DMS114 treated with DMSO at 0.1 percent for 48 hours (cell line): Measurements from ENCODE around the gene CRTC1.
A peak's percentile ranks its signal among the peaks of the same experiment; 100 is the strongest.

Source experiments
- DNase-seq: peaks from one replicate; lab custom pipeline; 2025; ENCODE audit not compliant: unreplicated experiment; lab: John Stamatoyannopoulos, UW

The CRTC1 gene, protein sequence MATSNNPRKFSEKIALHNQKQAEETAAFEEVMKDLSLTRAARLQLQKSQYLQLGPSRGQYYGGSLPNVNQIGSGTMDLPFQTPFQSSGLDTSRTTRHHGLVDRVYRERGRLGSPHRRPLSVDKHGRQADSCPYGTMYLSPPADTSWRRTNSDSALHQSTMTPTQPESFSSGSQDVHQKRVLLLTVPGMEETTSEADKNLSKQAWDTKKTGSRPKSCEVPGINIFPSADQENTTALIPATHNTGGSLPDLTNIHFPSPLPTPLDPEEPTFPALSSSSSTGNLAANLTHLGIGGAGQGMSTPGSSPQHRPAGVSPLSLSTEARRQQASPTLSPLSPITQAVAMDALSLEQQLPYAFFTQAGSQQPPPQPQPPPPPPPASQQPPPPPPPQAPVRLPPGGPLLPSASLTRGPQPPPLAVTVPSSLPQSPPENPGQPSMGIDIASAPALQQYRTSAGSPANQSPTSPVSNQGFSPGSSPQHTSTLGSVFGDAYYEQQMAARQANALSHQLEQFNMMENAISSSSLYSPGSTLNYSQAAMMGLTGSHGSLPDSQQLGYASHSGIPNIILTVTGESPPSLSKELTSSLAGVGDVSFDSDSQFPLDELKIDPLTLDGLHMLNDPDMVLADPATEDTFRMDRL

DNA sequence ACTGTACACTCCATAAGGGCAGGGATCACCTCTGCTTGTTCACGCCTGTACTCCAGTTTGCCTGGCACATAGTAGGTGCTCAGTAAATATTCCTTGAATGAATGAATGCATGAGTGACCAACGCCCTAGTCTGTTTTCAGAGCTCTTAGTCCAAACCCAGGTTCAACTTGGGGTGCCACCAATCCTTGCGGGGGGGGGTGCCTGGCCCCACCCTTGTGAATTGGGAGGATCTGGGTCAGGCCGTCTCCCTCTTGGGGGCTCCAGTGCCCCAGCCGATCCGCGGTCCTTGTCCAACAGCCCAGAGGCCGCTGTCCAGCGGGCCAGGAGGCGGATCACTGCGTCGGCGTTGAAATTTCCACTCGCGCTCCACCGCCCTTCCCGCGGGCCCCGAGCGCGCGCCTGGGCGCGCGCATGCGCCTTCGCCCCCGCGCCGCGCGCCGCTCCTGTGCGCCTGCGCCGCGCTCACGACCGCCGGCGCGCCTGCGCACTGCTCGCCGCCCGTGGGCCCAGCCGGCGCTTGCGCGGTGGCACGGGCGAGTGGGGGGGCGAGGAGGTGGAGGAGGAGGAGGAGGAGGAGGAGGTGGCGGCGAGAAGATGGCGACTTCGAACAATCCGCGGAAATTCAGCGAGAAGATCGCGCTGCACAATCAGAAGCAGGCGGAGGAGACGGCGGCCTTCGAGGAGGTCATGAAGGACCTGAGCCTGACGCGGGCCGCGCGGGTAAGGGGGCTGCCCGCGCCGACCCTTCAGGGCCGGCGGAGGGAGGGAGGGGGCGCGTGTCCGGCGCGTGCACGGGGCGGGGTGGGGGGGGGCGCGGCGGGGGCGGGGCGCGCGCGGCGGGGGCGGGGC, at the start of gene CRTC1:
CRTC1 (plus strand) TSS at position 572 of the 849 bp plus-strand sequence; CDS start at position 595, 23 bp downstream.
- DNase-seq: peak; percentile 79

GRCh38 chr19:18634612-18635297, 48.7 kb upstream of the CRTC1 start:
- no peak for DNase-seq

- no peak for DNase-seq
Observed at GRCh38 chr19:18635831-18636182, 47.7 kb upstream of the CRTC1 start.

DNA sequence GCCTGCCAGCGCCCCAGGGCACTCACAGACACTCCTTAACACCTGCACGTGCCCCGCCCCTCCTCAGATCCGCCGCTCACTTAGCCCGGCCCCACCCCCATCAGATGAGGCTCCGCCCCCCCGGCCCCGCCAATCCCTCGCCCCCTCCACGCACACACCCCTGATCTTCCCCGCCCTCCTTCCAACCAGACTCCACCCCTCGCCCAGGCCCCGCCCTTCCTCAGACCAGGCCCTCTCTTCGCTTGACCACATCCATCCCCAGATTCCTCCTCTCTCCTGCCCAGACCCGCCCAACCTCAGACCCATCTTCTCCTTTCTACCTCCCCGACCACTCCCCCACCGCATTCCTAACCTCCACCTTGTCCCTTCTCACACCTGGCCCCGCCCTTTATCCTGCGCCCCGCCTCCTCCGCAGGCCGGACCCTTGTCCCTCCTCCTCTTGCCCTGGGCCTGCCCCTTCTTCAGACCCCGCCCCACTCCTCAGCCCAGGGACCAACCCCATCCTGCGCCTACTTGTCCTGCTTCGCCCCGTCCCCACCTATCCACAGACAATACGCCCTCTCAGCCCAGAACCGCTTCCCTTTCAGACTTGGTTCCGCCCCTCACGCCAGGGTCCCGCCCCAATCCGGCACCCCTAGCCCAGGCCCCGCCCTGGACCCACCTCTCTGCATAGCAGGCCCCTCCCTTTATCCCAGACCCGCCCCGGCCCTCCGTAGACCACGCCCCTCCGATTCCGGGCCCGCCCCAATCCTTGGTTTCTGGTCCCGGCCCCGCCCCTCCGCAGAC, 47.1 kb upstream of the CRTC1 start:
- peak; percentile 91 for DNase-seq

DNA sequence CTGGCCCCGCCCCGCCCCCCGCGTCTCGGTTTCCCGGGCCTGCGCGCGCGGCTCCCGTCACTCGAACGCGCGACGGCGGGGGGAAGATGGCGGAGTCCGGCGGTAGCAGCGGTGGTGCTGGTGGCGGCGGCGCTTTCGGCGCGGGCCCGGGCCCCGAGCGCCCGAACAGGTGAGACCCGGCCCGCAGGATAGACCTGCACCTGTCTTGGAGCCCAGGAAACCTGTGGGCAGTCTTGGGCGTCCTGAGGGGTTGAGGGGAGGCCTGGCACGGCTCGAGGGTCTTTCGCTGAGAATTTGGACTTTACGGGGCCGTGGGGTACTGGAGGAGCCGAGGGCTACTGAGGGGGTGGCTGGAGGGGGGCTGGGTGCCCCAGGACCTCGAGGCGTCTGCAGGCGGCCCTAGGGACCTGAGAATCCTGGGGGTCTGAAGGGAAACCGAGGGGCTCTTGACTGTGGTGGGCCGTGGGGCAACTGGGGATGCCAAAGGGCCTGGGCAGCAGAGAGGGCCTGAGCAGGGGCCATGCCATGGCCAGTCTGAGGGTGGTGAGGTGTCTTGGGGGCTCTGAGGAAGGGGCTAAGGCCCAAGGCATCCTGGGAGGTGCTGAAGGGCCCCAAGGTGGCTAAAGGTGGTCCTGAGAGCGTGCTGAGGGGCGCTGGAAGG, 46.4 kb upstream of the CRTC1 start, which contains the start of gene KLHL26:
KLHL26 (plus strand) TSS at position 60 of the 661 bp plus-strand sequence; CDS start at position 87, 27 bp downstream.
- no peak for DNase-seq

GRCh38 chr19:18637673-18638630, 45.5 kb upstream of the CRTC1 start:
- DNase-seq: no peak

GRCh38 chr19:18639706-18640243, 43.7 kb upstream of the CRTC1 start:
- DNase-seq: no peak

GRCh38 chr19:18644196-18645034, 39.1 kb upstream of the CRTC1 start:
- DNase-seq: no peak

DNA sequence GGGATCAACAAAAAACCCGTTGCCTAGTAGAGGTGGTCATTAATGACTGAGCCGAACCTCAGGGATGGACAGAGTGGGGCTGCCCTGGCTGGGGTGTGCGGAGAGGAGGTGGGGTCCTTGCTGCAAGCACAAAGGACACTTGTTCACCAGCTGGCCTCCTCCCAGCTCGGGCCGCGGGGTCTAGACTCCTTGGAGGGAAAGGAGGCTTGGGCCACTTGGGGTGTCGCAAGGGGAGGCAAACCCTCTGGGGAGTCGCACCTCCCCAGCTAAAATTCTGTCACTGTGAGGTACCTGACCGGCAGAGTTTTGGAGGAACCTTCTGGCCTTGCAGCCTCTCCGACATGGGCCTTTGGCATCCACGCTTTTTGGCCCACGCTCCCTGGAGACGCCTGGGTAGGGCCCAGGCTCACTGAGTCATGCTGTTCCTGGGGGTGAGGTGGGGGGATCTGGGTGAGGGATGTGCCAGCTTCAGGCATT, 38.4 kb upstream of the CRTC1 start:
- DNase-seq: no peak

- no peak for DNase-seq
Observed at GRCh38 chr19:18646535-18647370, 36.7 kb upstream of the CRTC1 start.

GRCh38 chr19:18647371-18647767, 36.1 kb upstream of the CRTC1 start:
- no peak for DNase-seq

DNA sequence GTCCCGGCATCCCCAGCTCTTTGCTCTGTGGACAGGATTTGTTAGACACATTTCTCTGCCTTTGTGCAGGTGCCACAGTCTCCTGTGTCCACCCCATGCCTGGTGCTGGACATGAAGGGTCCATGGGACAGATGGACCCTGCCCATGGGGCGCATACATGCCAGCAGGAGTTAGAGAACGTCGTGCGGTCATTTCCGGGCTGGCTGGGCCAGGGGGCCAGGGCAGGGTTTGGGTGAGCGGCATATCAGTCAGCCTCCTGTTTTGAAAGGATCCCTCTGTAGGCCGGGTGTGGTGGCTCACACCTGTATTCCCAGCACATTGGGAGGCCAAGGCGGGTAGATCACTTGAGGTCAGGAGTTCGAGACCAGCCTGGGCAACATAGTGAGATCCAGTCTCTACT, 35.7 kb upstream of the CRTC1 start:
- DNase-seq: no peak

DNA sequence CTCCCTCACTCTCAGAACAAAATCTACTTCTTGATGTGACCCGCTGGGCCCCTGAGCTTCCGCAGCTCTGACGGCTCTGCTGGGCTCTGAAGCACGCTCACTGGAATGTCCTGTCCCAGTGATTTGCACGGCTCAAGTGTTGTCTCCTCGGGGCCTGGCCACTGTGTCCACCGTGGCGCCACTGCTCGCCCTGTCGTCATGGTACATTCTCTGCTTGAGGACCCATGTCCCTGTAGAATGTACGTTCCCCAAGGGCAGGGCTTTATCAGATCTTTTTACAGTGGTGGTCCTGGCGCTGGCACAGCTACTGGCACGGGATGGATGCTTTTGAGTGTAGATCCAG, 34.5 kb upstream of the CRTC1 start:
- no peak for DNase-seq

GRCh38 chr19:18649371-18650020, 34.0 kb upstream of the CRTC1 start:
- no peak for DNase-seq

DNA sequence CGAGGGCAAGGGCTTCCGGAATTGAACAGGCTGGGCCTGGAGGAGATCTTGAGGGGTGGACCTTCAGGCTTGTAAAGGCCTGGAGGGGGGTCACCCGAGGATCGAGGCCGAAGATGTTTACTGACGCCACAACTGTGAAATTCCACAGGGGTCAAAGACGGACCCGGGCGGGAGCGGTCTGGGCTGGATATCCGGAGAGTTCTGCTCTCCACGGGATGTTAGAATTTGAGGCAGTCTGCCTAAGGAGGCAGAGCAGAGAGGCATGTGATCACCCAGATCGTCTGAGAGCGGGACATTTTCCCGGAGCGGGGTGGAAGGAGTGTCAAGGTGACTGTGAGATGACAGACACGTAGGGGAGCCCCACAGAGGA, 33.5 kb upstream of the CRTC1 start:
- no peak for DNase-seq

- DNase-seq: no peak
Observed at GRCh38 chr19:18650468-18651041, 32.9 kb upstream of the CRTC1 start.
